ENCODE measurements around the gene SDK2.

GRCh38 chr17:73616120-73616872 is 27.9 kb downstream of the SDK2 start:
- TF ChIP-seq CTCF (conservative IDR thresholded peaks at IDR 0.05; ENCODE audit: low read depth, low read length) (no peak), EZH2 (IDR thresholded peaks at IDR 0.05; ENCODE audit: borderline replicate concordance, low read depth, low read length, poor library complexity, severe bottlenecking) (no peak)
